ENCODE measurements around the gene ARHGEF2.

The ARHGEF2 gene

GRCh38 chr1:155971910-155972809, 6.2 kb downstream of the ARHGEF2 start:
- no peak for DNase-seq (ENCODE audit: low read depth in 4 of 4, low spot score in 1 of 4)

- DNase-seq (ENCODE audit: low read depth in 4 of 4, low spot score in 1 of 4), result peak in 1 of 4 experiments; percentile 31
Observed at GRCh38 chr1:155970531-155971167, 7.7 kb downstream of the ARHGEF2 start.

- no peak for DNase-seq (ENCODE audit: low read depth in 4 of 4, low spot score in 1 of 4)
Observed at GRCh38 chr1:155969377-155969791, 9.0 kb downstream of the ARHGEF2 start.

- DNase-seq (ENCODE audit: low read depth in 4 of 4, low spot score in 1 of 4), result no peak
Observed at GRCh38 chr1:155968670-155969069, 9.7 kb downstream of the ARHGEF2 start.

GRCh38 chr1:155968051-155968400, 10.3 kb downstream of the ARHGEF2 start:
- DNase-seq (ENCODE audit: low read depth in 4 of 4, low spot score in 1 of 4), result no peak

- no peak for DNase-seq (ENCODE audit: low read depth in 4 of 4, low spot score in 1 of 4)
Observed at GRCh38 chr1:155967341-155968050, 10.9 kb downstream of the ARHGEF2 start.

- DNase-seq (ENCODE audit: low read depth in 4 of 4, low spot score in 1 of 4), result no peak
Observed at GRCh38 chr1:155966750-155967149, 11.6 kb downstream of the ARHGEF2 start.

GRCh38 chr1:155966135-155966534, 12.2 kb downstream of the ARHGEF2 start:
- no peak for DNase-seq (ENCODE audit: low read depth in 4 of 4, low spot score in 1 of 4)

GRCh38 chr1:155964193-155964592, 14.2 kb downstream of the ARHGEF2 start:
- no peak for DNase-seq (ENCODE audit: low read depth in 4 of 4, low spot score in 1 of 4)

- DNase-seq (ENCODE audit: low read depth in 4 of 4, low spot score in 1 of 4), result no peak
Observed at GRCh38 chr1:155962599-155963211, 15.6 kb downstream of the ARHGEF2 start.

- DNase-seq (ENCODE audit: low read depth in 4 of 4, low spot score in 1 of 4), result no peak
Observed at GRCh38 chr1:155961937-155962336, 16.4 kb downstream of the ARHGEF2 start.

- DNase-seq (ENCODE audit: low read depth in 4 of 4, low spot score in 1 of 4), result no peak
Observed at GRCh38 chr1:155960081-155960745, 18.1 kb downstream of the ARHGEF2 start.

- no peak for DNase-seq (ENCODE audit: low read depth in 4 of 4, low spot score in 1 of 4)
Observed at GRCh38 chr1:155957411-155957915, 20.9 kb downstream of the ARHGEF2 start.

- DNase-seq (ENCODE audit: low read depth in 4 of 4, low spot score in 1 of 4), result no peak
Observed at GRCh38 chr1:155954645-155955044, 23.7 kb downstream of the ARHGEF2 start.

GRCh38 chr1:155952505-155952890, 25.8 kb downstream of the ARHGEF2 start:
- no peak for DNase-seq (ENCODE audit: low read depth in 4 of 4, low spot score in 1 of 4)

- DNase-seq (ENCODE audit: low read depth in 4 of 4, low spot score in 1 of 4), result no peak
Observed at GRCh38 chr1:155951753-155952504, 26.4 kb downstream of the ARHGEF2 start.

GRCh38 chr1:155950829-155951228, 27.5 kb downstream of the ARHGEF2 start:
- no peak for DNase-seq (ENCODE audit: low read depth in 4 of 4, low spot score in 1 of 4)

GRCh38 chr1:155947741-155948140, 30.6 kb downstream of the ARHGEF2 start:
- DNase-seq (ENCODE audit: low read depth in 4 of 4, low spot score in 1 of 4), result no peak

- no peak for DNase-seq (ENCODE audit: low read depth in 4 of 4, low spot score in 1 of 4)
Observed at GRCh38 chr1:155947292-155947691, 31.1 kb downstream of the ARHGEF2 start.

- no peak for DNase-seq (ENCODE audit: low read depth in 4 of 4, low spot score in 1 of 4)
Observed at GRCh38 chr1:155946633-155947219, 31.6 kb downstream of the ARHGEF2 start.
